SK-N-SH (cell line): ENCODE data around the gene FMC1. TPM values are rescaled to one million over a fixed set of nuclear protein-coding genes. Genes with fewer than 3 reads are reported as not detected.
A peak's percentile ranks its signal among the peaks of the same experiment; 100 is the strongest.

Experiments
- CTCF ChIA-PET: fragments of 300-600, 350-600 bp; formaldehyde crosslinking; extraction: SDS; loops from one replicate; lab custom pipeline; 2021; lab: Yijun Ruan, JAX
- POLR2A ChIA-PET: fragments of 350-600 bp; sonication (Branson Sonifier 250); formaldehyde crosslinking; extraction: SDS; loops from one replicate; lab custom pipeline; 2020; ENCODE audit warnings: antibody characterized with exemption, inconsistent platforms; lab: Yijun Ruan, JAX
- DNase-seq: peaks from one replicate; pipeline ENCODE4 v3.0.0; 2012
- H2AFZ ChIP-seq: fragments of 200-600 bp; sonication (generic); 2 replicates; pipeline ENCODE4 v1.8.1; 2016; ENCODE audit warnings: antibody characterized with exemption, mild to moderate bottlenecking, low read depth
- H3F3A ChIP-seq: fragments of 200-600 bp; sonication (generic); replicated peaks from 2 replicates; pipeline ENCODE3; 2016; ENCODE audit warnings: antibody characterized with exemption, mild to moderate bottlenecking; ENCODE audit not compliant: insufficient read depth
- H3K27ac ChIP-seq, 2 experiments: fragments of 200-500 bp in 1 of 2; fragments of 200-600 bp in 1 of 2; sonication (Bioruptor generic) in 1 of 2; sonication (generic), shearing (Covaris generic) in 1 of 2; 2 replicates each; pipeline versions ENCODE4 v1.5.1 to v1.6.1; 2014 to 2016; ENCODE audit warnings: low read depth in 2 of 2, inconsistent platforms in 1 of 2, low read length in 1 of 2, mild to moderate bottlenecking in 1 of 2, mixed read lengths in 1 of 2
- H3K27me3 ChIP-seq: fragments of 200-600 bp; sonication (generic), shearing (Covaris generic); 2 replicates; pipeline ENCODE4 v1.6.1; 2016; ENCODE audit warnings: mixed run types; ENCODE audit not compliant: insufficient read depth
- H3K36me3 ChIP-seq, 2 experiments: fragments of 200-500 bp in 1 of 2; fragments of 200-600 bp in 1 of 2; sonication (Bioruptor generic) in 1 of 2; sonication (generic) in 1 of 2; replicated peaks in 1 of 2; 2 replicates each; pipeline versions ENCODE3 to v1.5.1; 2014 to 2016; ENCODE audit warnings: low read length in 1 of 2, mild to moderate bottlenecking in 1 of 2; ENCODE audit not compliant: insufficient read depth in 2 of 2, control insufficient read depth in 1 of 2
- H3K4me1 ChIP-seq, 2 experiments: fragments of 200-500 bp in 1 of 2; fragments of 200-600 bp in 1 of 2; sonication (Bioruptor generic) in 1 of 2; sonication (generic), shearing (Covaris generic) in 1 of 2; 2 replicates each; pipeline versions ENCODE4 v1.5.1 to v1.6.1; 2014 to 2016; ENCODE audit warnings: low read depth in 1 of 2, low read length in 1 of 2, mixed run types in 1 of 2; ENCODE audit not compliant: insufficient read depth in 2 of 2, control insufficient read depth in 1 of 2
- H3K4me2 ChIP-seq: fragments of 200-600 bp; sonication (generic), shearing (Covaris generic); 2 replicates; pipeline ENCODE4 v1.6.1; 2017; ENCODE audit warnings: mixed run types
- H3K4me3 ChIP-seq, 2 experiments: fragments of 200-500 bp in 1 of 2; fragments of 200-600 bp in 1 of 2; sonication (Bioruptor generic) in 1 of 2; sonication (generic), shearing (Covaris generic) in 1 of 2; 2 replicates each; pipeline versions ENCODE4 v1.5.1 to v1.8.1; 2014 to 2016; ENCODE audit warnings: low read depth in 2 of 2, inconsistent platforms in 1 of 2, low read length in 1 of 2, mild to moderate bottlenecking in 1 of 2, mixed read lengths in 1 of 2, moderate library complexity in 1 of 2
- H3K79me2 ChIP-seq: fragments of 200-600 bp; sonication (generic); 2 replicates; pipeline ENCODE4 v1.8.1; 2017; ENCODE audit warnings: mild to moderate bottlenecking; ENCODE audit not compliant: insufficient read depth
- H3K9ac ChIP-seq: fragments of 200-600 bp; sonication (generic); 2 replicates; pipeline ENCODE4 v1.6.1; 2017; ENCODE audit warnings: mixed run types
- H3K9me2 ChIP-seq: fragments of 200-600 bp; sonication (generic); 2 replicates; pipeline ENCODE4 v1.6.1; 2017; ENCODE audit warnings: mixed run types
- H3K9me3 ChIP-seq: fragments of 200-600 bp; sonication (generic); 2 replicates; pipeline ENCODE4 v1.6.1; 2017; ENCODE audit warnings: mixed run types, mild to moderate bottlenecking, moderate library complexity
- H4K20me1 ChIP-seq: fragments of 200-600 bp; sonication (generic); 2 replicates; pipeline ENCODE4 v1.6.1; 2017; ENCODE audit warnings: mild to moderate bottlenecking, mixed run types; ENCODE audit not compliant: insufficient read depth
- ELF1 ChIP-seq: IDR thresholded peaks from 2 replicates; pipeline ENCODE4 v1.4.0; 2012
- EP300 ChIP-seq, 2 experiments: IDR thresholded peaks; 2 replicates each; pipeline versions ENCODE4 v1.4.0 to v1.6.1; 2012; ENCODE audit warnings: borderline replicate concordance in 1 of 2, low read depth in 1 of 2, low read length in 1 of 2
- FOSL2 ChIP-seq: IDR thresholded peaks from 2 replicates; pipeline ENCODE4 v1.4.0; 2012; ENCODE audit warnings: low read depth, mild to moderate bottlenecking, moderate library complexity, borderline replicate concordance
- GABPA ChIP-seq: IDR thresholded peaks from 2 replicates; pipeline ENCODE4 v1.4.0; 2012; ENCODE audit warnings: low read depth, mild to moderate bottlenecking
- GATA2 ChIP-seq: sonication (generic); formaldehyde crosslinking; IDR thresholded peaks from 2 replicates; pipeline ENCODE4 v1.5.0; 2020; ENCODE audit warnings: mild to moderate bottlenecking, missing genetic modification reagents
- IRF3 ChIP-seq: fragments of 150-350 bp; IDR thresholded peaks from 2 replicates; pipeline ENCODE4 v1.6.1; 2016; ENCODE audit warnings: mild to moderate bottlenecking, low read depth, low read length
- MAX ChIP-seq: IDR thresholded peaks from 2 replicates; pipeline ENCODE4 v1.4.0; 2012; ENCODE audit warnings: low read depth
- MXI1 ChIP-seq: IDR thresholded peaks from 2 replicates; pipeline ENCODE4 v1.6.1; 2012; ENCODE audit warnings: mild to moderate bottlenecking, low read depth, low read length, improper control_type of control experiment
- NRF1 ChIP-seq: IDR thresholded peaks from 2 replicates; pipeline ENCODE4 v1.6.1; 2012; ENCODE audit warnings: low read depth, mild to moderate bottlenecking, low read length
- PBX3 ChIP-seq: IDR thresholded peaks from 2 replicates; pipeline ENCODE4; 2012
- POLR2AphosphoS5 ChIP-seq: IDR thresholded peaks from 2 replicates; pipeline ENCODE4 v1.6.1; 2012; ENCODE audit warnings: low read depth, low read length
- RCOR1 ChIP-seq: fragments of 150-350 bp; IDR thresholded peaks from 2 replicates; pipeline ENCODE4 v1.6.1; 2017; ENCODE audit warnings: antibody characterized with exemption, low read length
- REST ChIP-seq: IDR thresholded peaks from 2 replicates; pipeline ENCODE4 v1.6.1; 2012; ENCODE audit warnings: mild to moderate bottlenecking, low read depth, low read length, moderate library complexity
- RFX5 ChIP-seq: IDR thresholded peaks from 2 replicates; pipeline ENCODE4 v1.6.1; 2012; ENCODE audit warnings: mild to moderate bottlenecking, improper control_type of control experiment, low read length
- RXRA ChIP-seq: IDR thresholded peaks from 2 replicates; pipeline ENCODE4 v1.4.0; 2012; ENCODE audit warnings: low read depth, mild to moderate bottlenecking, borderline replicate concordance
- SIN3A ChIP-seq: IDR thresholded peaks from 2 replicates; pipeline ENCODE4 v1.6.1; 2012; ENCODE audit warnings: low read depth, mild to moderate bottlenecking, low read length, moderate library complexity, borderline replicate concordance
- TAF1 ChIP-seq: IDR thresholded peaks from 2 replicates; pipeline ENCODE4 v1.6.1; 2012; ENCODE audit warnings: low read depth, mild to moderate bottlenecking, low read length, moderate library complexity, borderline replicate concordance
- TCF12 ChIP-seq: IDR thresholded peaks from 2 replicates; pipeline ENCODE4 v1.4.0; 2012
- USF1 ChIP-seq: IDR thresholded peaks from 2 replicates; pipeline ENCODE4 v1.4.0; 2012; ENCODE audit warnings: low read depth, borderline replicate concordance
- USF2 ChIP-seq: fragments of 150-350 bp; IDR thresholded peaks from 2 replicates; pipeline ENCODE4 v1.6.1; 2017; ENCODE audit warnings: antibody characterized with exemption, low read length, low read depth, borderline replicate concordance
- YY1 ChIP-seq: IDR thresholded peaks from 2 replicates; pipeline ENCODE4 v1.4.0; 2012; ENCODE audit warnings: low read depth, mild to moderate bottlenecking
- ZBTB33 ChIP-seq: IDR thresholded peaks from 2 replicates; pipeline ENCODE4 v1.4.0; 2012; ENCODE audit warnings: low read depth, borderline replicate concordance
- WGBS: methylation state at CpG from one replicate; pipeline ENCODE4 v1.1.6; 2017; ENCODE audit warnings: low lambda C conversion rate; 5-methylcytosine and 5-hydroxymethylcytosine counted together
- polyA plus RNA-seq, 3 experiments: library from polyadenylated mRNA; depleted of rRNA; stranded (reverse); fragments of >200 nt; gene quantifications; 2 replicates each; pipeline ENCODE4 v1.2.3, GENCODE V29; 2012

The FMC1 gene
- polyA plus RNA-seq, 1 of the 3 experiments (the other 2 are of a cell fraction) = 59.9 TPM

GRCh38 chr7:139341776-139342226 is 664 bp downstream of the FMC1 start:
- Histone ChIP-seq H3K9ac (peak overlapping the region; percentile 96), H3K4me3 (peak overlapping the region; percentile 81 to 89), H3K4me1 (peaks cover 0 to 6% of the 10 kb centered on the region in 2 experiments; a peak in 2 of 4 replicates), H3K27me3 (no peaks in the 10 kb centered on the region), H3K36me3 (peaks cover 15 to 23% of the 10 kb centered on the region in 2 experiments), H3K27ac (peak overlapping the region; percentile 98 to 99), H2AFZ (peak overlapping the region; percentile 85), H4K20me1 (no peaks in the 10 kb centered on the region), H3K9me3 (no peaks in the 10 kb centered on the region), H3F3A (peaks cover 21% of the 10 kb centered on the region), H3K9me2 (no peaks in the 10 kb centered on the region), H3K4me2 (peak overlapping the region; percentile 92), H3K79me2 (peaks cover 38% of the 10 kb centered on the region)
- 1% methylated on average over 9 of the region's 9 CpGs for WGBS
- ChIA-PET CTCF (no interaction called here), POLR2A (no interaction called here)
- DNase-seq = no peak
- no peak for TF ChIP-seq REST
- TF ChIP-seq SIN3A = no peak
- no peak; the same call in 1 of the 2 replicates for TF ChIP-seq YY1
- TF ChIP-seq PBX3 = no peak
- 0 out of 2 replicates have a peak, but pooled peaks have one; percentile 14 for TF ChIP-seq NRF1
- TF ChIP-seq MXI1 = no peak
- TF ChIP-seq ZBTB33 = no peak
- TF ChIP-seq RCOR1 = peak; percentile 29; the same call in 1 of the 2 replicates
- no peak for TF ChIP-seq RXRA
- no peak for TF ChIP-seq GATA2 (CRISPR knock-in tag)
- no peak for TF ChIP-seq FOSL2
- peak; percentile 82 for TF ChIP-seq RFX5
- no peak for TF ChIP-seq GABPA
- no peak for TF ChIP-seq ELF1
- TF ChIP-seq TCF12 = no peak
- no peak for TF ChIP-seq MAX
- no peak; the same call in 1 of the 2 replicates for TF ChIP-seq POLR2AphosphoS5
- TF ChIP-seq EP300 (IDR thresholded peaks at IDR 0.05; ENCODE audit: borderline replicate concordance in 1 of 2, low read depth in 1 of 2, low read length in 1 of 2) = peak in 1 of 2 experiments; percentile 69; a peak in 2 of 4 replicates
- TF ChIP-seq USF2 = no peak
- no peak; the same call in 1 of the 2 replicates for TF ChIP-seq TAF1
- TF ChIP-seq IRF3 = 0 out of 2 replicates have a peak, but pooled peaks have one; percentile 19
- no peak for TF ChIP-seq USF1
